HG03066 (cell line): Measurements from ENCODE around the gene TLR9.

Experiments used
- ATAC-seq: cut with Tn5 transposase; IDR thresholded peaks from one replicate; pipeline ENCODE4 v1.9.1; 2021; ENCODE audit warnings: low read depth; ENCODE audit not compliant: unreplicated experiment

The TLR9 gene

GRCh38 chr3:52248165-52248541, 22.7 kb upstream of the TLR9 start:
- ATAC-seq, result no peak

- ATAC-seq, result no peak
These were observed 22.1 kb upstream of the TLR9 start for GRCh38 chr3:52247409-52248164.

DNA sequence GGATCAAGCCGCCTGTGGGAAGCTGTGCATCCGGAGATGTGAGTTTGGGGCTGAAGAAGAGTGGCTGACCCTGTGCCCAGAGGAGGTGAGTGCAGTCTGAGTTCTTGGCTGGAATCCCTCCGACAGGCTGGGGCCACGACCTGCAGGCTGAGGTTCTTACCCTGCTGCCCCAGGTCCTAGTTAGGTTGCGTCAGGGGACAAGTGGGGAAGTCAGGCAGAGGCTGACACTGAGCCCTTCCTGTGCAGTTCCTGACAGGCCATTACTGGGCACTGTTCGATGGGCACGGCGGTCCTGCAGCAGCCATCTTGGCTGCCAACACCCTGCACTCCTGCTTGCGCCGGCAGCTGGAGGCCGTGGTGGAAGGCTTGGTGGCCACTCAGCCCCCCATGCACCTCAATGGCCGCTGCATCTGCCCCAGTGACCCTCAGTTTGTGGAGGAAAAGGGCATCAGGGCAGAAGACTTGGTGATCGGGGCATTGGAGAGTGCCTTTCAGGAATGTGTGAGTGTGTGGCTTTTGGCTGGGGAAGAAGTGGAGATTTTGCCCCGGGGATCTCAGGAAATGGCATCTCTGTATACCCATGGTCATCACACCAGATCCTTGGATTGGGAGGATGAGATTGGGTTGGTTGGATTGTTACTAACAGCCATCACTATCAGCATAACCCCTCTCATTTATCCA, 21.4 kb upstream of the TLR9 start:
- no peak for ATAC-seq

DNA sequence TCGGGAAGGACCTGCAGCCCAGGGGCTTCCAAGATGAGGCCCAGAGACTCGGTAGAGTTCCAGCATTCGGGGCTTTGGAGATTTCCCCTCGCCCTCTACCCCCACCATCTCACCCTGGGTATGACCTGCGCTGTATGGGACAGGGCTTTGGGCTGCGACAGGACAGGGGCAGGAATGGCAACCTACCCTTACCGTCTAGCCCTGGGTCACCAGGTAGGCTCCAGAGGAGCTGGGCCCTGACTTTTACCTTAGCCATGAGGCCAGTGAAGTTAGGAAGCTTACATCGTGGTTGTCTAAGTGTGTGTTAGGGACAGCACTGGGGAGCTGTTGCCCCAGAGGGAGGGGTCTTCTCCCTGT, 20.8 kb upstream of the TLR9 start:
- no peak for ATAC-seq

- no peak for ATAC-seq
These were observed 20.1 kb upstream of the TLR9 start, which contains the start of gene PPM1M for GRCh38 chr3:52245322-52246263. Gene PPM1M (plus strand): TSS chr3:52245759. CDS start chr3:52245825, 66 bp downstream.

DNA sequence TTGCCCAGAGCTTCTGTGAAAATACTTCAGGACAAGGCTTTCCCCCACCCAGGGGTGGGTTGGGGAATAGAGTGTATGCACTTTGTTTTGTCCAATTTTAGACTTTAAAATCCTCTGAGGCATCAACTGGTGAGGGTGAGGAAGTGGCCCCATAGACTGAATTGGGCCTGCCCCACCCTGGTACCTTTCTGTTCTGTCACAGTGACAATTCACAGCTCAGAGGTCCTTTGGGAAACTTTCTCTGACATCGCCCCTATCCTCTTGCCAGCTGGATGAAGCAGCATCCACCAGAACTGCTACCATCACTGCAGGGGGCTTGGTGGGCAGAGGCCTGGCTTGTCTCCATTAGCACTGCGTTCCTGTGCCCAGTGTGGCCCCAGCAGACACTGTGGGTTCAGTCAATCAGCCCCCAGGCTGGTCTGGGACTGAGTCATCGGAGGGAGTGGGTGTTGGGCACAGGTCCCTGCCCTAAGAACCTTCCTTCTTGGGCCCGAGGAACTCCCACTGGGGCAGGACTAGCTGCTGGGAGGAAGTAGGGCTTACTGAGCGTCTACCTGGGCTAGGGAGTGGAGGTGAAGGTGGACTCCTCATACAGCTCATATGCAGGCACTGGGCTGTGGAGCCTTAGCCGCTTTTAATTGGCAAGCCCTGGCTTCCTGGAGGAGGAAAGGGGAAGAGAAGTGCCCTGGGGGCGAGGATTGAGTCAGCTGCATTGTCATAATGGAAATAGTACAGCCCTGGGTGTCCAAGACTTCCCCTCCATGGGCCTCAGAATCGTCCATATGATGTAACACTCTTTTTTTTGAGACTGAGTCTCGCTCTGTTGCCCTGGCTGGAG, 18.6 kb upstream of the TLR9 start:
- ATAC-seq, result peak; percentile 30

DNA sequence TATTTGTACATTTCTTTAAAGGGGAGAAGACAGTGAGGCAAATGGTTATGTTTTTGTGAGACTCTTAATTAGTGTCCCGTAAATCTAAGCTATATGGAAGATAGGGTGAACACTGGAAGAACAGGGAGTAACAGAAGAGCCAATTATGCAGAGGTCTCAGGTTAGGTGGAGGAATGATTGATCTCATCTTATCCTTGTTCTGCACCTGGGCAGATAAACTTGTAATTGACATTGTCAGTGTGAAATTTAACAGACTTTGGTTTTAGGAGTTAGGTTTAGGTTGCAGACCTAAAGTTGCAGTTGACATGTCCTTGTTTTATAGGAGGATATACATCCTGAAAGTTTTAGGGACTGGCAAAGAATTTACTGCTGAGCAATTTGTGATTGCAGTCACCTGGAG, 16.6 kb upstream of the TLR9 start:
- no peak for ATAC-seq

DNA sequence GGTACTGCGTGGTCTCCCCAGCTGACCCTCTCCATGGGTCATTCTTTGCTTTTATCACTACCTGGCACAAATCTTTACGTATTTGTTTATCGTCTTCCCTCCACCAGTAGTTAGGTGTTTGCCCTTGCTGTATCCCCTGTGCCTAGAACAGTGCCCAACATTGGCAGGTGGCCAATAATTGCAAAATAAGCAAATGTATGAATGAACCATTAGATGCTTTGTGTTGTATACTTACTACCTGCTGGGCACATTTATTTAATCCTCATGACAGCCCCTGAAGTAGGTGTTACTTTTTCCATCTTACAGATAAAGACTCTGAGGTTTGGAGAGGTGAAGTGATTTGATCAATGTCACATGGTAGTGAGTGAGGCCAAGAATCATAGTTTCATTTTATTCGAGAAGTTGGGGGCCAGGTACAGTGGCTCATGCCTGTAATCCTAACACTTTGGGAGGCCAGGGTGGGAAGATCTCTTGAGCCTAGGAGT, 15.5 kb upstream of the TLR9 start:
- ATAC-seq, result no peak

- ATAC-seq, result no peak
These were observed 14.8 kb upstream of the TLR9 start for GRCh38 chr3:52240059-52240885.

DNA sequence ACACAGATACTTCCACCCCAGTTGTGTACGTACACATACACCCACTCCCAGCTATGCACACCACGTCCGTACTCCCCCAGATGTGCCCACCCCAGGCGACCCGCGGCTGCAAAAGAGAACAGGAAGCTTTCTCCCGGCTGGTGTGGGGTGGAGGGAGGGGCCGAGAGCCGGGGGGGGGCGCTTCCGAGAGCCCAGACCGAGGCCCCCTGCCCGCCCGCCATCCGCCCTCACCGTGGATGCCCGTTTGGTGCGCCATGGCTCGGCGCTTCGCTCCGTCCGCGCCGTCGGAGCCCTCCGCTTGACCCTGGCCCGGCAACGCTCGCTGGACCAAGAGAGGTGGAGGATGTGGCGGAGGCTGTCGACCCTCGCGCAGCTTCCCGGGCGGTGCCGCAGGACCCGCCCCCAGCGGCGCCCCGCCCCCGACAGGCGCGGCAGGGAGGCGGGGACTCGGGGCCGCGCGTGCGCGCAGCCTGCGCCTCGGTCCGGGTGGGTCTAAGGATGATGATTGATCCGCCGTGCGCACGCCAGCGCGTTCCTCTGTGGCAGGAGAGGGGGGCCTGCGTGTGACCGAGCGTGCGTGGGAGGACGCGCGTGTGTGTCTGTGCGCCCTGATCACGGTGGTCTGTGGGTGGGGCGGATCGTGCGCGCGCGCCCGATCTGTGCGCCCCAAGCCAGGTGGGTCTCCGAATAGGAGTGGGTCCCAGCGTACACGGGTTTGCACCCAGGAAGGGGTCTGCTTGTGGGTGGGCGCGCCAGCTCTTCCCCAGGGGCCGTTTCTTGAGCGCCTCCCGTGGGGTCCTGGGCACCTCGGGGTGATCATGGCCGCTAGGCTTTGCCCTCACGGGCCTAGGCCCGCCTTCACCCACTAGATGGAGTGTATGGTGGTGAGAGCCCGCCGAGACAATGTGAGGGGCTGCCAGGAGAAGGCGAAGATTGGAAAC, 13.6 kb upstream of the TLR9 start, which contains the start of gene TWF2:
TSS of gene TWF2 (minus strand) at position 398 of the 941 bp plus-strand sequence. CDS start at position 256, 142 bp downstream.
- peak; percentile 70 for ATAC-seq

DNA sequence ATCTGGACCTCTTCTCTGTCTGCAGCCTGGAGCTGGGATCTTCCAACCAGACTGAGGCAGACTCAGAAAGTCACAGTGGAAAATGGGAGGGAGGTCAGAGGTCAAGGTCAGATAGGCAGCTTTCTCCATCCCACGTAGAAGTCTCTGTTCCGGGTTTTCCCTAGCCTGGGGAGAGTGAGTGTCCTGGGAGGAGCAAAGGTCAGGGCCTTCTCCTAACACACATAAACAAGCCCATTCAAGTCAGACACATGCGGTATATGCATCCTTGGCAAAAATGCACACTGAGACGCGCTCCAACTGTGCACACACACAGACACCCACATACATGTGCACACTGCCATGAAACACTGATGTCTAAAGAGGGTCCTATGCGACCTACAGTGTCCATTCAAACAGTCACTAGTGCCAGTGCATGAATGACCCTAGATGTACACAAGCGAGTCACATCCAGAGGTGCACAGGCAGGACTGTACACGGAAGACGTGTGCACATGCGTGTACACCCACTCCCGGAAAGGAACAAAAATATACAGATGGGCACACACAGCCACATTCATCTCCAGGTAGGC, 12.8 kb upstream of the TLR9 start:
- ATAC-seq, result peak; percentile 17

DNA sequence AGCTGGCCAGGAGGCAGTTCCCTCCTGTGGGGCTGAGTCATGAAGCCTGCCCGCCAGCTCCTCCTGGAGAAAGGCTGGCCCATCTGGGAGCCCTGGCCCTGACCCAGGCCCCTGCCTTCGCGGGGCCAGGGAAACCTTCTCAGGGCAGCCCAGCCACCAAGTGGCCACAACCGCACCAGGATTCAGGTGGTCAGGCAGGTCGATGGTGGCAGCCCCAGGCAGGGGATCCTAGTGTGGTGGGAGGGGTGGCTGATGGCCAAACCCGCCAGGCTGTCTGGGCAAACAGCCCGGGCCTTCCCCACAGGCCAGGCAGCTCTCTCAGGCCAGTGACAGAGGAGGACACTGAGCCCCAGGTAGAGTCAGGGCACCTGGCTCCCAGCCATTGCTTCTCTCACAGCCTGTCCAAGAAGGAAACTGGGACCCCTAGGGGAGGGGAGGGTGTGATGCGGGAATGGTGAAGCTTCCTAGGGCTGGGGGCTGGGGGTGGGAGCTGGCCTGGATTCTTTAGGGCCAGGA, 12.3 kb upstream of the TLR9 start:
- ATAC-seq, result no peak

DNA sequence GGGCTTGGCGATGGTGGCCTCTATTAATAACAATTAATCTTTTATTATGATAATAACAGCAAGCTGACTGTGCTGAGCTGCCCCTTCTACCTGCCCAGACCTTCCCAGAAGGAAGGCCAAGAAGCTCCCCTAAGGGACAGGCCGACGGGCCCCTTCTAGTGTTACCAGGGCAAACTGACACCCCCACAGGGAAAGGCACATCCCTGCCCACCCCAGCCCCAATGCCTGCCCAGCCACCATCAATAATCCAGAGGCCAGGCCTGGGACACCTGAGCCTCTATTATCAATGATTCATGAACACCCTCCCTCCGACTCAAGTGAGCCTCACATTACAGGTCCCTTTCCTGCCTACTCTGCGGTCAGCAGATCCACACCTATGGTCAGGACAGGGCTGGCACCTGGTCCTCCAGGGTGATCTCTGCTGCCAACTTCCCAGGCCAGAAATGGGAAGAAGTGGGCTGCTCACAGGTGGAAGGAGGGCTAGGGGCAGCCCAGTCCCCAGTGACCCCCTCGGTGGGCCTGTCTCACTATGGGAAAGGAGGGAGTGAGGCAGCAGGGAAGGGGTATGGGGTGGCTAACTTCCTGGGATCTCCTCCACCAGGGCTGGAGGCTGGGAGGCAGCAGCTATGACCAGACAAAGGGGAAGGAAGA, 11.7 kb upstream of the TLR9 start:
- ATAC-seq, result no peak

- no peak for ATAC-seq
These were observed 11.0 kb upstream of the TLR9 start for GRCh38 chr3:52236424-52236886.

GRCh38 chr3:52234516-52235447, 9.3 kb upstream of the TLR9 start:
- no peak for ATAC-seq

GRCh38 chr3:52233968-52234367, 8.5 kb upstream of the TLR9 start:
- ATAC-seq, result no peak
